GM18867 (cell line): ENCODE results near the gene TVP23A.

Source experiments
- ATAC-seq: cut with Tn5 transposase; IDR thresholded peaks from one replicate; pipeline ENCODE4 v1.9.1; 2021; ENCODE audit warnings: mild to moderate bottlenecking, moderate library complexity; ENCODE audit not compliant: unreplicated experiment

The TVP23A gene

DNA sequence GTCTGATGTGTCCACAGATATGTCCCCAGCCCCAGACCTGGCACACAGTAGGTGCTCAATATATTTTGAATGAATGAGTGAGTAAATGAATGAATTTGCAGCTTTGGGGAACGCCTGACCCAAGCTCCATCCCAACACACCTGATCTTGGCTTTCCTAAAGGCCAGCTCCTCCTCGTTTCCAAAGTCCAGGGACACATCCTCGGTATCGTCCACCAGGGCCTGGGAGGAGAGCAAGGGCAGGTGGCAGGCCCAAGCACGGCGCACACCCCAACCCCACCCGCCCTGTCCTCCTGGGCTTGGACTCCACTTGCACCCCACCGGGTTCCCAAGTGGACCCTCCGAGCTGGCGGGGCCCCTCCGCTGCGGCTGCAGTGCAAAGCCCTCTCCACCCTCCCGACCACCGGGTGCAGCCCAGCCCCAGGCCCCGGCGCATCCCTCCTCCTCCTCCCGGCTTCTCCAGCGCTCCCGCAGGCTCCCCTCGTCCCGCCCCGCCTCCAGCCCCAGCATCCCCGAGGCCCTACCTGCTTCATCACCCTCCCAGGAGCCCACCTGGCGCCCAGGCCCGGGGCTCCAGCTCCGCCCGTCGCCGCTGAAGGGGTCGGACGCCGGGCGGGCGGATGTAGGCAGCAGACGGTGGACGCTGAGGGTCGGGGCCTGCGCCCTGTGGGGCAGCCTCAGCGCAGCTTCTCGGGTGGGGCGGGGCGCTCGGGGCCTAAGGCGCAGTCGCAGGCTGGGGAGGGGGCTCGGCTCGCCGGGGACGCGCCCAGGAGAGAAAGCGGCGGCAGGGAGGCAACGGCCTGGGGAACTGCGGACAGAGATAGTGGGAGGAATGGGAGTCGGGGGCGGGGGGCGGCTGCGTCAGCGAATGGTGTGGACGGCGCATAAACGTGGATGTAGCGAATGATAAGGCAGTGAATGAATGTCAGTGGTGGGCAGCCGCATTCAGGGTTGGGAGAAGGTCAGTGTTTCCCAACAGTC, at the start of gene TVP23A:
TSS of gene TVP23A (minus strand) at position 832 of the 979 bp plus-strand sequence. CDS start at position 531, 301 bp downstream.
- ATAC-seq: no peak

DNA sequence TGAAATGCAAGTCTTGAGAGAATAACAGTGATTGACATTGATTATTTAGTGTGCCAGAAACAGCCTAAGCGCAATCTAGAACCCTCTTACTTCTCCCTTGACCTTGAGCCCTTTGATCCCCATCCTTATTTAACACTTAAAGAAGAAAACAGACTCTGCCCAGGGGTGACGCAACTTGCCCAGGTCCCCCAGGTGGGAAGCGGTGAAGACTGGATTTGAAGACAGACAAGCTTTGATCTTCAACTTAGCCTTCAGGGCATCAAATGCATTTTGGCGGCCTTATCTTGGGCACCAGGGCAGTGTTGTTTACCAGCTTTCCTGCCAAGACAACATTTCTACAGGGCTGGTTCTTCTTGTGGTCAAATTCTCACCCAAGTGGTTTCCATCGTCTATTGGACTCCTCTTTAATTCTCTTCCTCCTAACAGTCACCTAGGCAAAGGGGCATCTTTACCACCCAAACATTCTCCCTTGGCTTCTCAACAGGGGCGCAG, 49.6 kb upstream of the TVP23A start:
- ATAC-seq: no peak

DNA sequence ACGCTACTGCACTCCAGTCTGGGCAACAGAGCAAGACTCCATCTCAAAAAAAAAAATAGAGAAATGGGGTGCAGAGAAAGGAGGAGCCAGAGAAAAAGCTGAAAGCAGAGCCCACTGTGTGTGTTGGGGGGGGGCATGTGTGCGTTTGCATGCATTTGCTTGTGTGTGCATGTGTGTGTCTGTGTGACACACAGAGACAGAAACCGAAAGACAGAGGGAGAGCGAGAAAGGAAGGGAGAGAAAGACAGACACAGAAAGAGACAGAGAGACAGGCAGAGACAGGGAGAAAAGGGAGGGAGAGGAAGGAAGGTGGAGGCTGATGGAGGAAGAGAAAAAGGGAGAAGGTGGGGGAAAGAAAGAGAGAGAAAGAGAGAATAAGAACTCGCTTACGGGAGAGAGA, 48.6 kb upstream of the TVP23A start:
- no peak for ATAC-seq

GRCh38 chr16:10865991-10866966, 47.7 kb upstream of the TVP23A start:
- no peak for ATAC-seq

- ATAC-seq: no peak
These were observed 43.8 kb upstream of the TVP23A start for GRCh38 chr16:10862438-10862837.

DNA sequence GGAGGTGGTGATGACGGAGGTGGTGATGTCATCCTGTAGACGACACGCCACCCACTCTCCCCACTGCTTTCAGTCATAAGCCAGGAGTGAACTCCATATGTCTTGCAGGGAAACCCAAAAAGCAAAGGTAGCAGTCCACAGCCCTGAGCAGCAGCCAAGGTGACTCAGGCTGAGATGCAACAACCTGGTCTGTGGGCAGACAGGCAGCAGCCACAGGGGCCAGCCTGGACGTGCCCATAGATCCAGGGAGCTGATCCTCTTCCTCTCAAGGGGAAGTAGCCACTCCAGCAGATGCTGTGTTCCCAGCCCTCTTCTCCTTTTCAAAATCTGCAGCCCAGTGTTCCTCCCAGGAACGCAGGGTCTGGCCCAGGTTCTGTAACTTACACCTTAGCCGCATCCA, 41.1 kb upstream of the TVP23A start:
- no peak for ATAC-seq

- ATAC-seq: no peak
These were observed 40.4 kb upstream of the TVP23A start for GRCh38 chr16:10859020-10859419.

DNA sequence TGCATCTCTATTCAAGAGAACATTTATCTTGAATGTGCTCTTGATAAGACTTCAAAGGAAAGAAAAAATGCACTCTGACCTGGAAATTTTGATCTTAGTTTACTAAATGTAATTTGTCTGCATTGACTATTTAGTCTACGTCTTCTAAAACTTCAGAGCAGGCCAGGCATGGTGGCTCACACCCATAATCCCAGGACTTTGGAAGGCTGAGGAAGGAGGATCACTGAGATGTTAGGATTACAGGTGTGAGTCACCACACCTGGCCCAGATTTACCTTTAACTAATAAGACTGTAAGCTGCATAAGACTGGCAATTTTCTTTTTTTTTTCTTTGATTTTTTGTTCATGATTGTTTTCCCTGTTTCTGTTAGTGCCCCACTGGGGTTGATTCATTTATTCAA, 39.6 kb upstream of the TVP23A start:
- no peak for ATAC-seq

DNA sequence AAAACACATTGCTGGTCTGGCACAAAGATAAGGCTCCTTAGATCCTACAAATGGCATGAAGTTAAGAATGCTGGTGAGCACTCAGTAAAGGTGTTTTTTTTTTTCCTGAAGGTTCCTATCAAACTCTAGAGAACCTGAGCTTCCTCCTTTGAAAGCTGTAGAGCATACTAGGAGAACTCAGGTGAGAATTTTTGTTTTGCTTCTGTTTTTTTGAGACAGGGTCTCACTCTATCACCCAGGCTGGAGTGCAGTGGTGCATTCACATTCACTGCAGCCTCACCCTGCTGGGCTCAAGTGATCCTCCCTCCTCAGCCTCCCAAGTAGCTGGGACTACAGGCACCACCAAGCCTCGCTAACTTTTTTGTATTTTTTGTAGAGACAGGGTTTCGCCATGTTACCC, 37.4 kb upstream of the TVP23A start:
- no peak for ATAC-seq

GRCh38 chr16:10852948-10853347, 34.4 kb upstream of the TVP23A start:
- no peak for ATAC-seq

DNA sequence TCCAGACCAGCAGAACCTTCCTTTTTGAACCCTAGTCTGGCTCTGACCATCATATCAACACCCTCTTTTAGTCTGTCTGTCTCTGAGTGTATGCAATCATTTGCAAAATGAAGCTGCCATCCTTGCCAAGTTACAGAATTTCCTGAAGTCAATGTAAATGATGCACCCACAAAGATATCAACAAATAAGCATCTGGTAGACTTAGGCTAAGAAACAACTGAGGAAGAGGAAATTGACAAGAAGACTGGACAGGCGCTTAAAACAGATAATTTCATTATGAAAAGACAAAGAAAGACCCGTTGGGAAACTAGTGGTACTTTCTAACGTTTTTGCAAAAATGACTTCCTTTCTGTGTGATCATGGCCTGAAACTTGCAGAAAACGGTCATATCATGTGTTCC, 33.7 kb upstream of the TVP23A start:
- no peak for ATAC-seq

DNA sequence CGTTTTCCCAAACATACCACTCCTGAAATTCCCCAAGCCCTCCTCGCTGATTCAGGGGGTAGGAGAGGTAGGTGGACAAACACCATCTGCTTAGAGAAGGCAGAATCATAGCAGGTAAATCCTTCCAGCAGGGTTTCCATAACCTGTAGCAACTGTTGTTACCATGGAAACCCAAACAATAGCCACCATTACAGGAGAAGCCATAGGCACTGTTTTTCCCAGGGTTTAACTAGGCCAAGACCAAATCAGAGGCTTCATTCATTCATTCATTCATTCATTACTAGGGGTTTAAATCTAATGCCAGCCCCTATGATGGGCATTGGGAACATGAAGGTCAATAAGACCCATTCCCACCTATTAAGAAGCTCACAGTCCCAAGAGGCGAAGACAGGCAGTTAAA, 32.9 kb upstream of the TVP23A start:
- ATAC-seq: no peak

DNA sequence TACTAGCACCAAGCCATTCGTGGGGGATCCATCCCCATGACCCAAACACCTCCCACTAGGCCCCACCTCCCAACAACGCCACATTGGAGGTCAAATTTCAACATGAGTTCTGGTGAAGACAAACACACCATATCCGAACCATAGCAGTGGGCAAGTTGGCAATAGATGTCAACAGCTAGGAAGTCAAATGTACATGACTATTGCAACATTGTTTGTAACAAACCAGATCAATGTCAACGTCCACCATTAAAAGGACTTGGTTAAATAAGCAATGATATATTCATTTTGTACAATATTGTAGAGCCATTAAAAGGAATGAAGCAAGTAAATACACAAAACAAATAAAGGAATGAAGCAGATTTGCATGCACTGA, 31.9 kb upstream of the TVP23A start:
- ATAC-seq: no peak

DNA sequence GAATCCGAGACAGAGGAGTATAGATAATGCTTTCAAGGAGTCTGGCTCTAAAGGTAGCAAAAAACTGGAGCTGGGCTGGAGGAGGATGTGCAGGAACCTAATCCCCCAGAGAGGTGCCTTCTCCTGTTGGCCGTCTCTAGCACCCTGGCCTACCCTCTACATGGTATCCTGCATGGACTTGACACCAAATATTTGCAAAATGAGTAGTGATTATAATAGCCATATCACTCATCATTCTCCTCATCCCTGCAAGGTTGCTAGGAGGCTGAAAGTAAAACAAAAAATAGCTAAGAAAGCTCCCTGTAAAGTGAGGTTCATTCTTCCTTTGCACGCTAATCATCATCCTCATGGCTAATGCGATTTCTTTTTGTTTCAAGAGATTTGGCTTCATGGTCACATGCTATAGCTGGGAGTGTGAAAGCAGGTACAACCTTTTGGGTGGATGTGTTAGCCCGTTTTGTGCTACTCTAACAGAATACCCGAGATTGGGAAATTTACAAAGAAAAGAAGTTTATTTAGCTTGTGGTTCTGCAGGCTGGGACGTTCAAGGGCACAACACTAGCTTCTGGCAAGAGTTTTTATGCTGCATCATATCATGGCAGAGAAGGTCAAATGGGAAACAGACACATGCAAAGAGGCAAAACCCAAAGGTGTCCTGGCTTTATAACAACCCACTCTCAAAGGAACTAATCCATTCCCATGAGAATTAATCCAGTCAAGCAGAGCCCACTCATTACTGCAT, 31.3 kb upstream of the TVP23A start:
- ATAC-seq: no peak

GRCh38 chr16:10847176-10847575, 28.6 kb upstream of the TVP23A start:
- ATAC-seq: no peak

DNA sequence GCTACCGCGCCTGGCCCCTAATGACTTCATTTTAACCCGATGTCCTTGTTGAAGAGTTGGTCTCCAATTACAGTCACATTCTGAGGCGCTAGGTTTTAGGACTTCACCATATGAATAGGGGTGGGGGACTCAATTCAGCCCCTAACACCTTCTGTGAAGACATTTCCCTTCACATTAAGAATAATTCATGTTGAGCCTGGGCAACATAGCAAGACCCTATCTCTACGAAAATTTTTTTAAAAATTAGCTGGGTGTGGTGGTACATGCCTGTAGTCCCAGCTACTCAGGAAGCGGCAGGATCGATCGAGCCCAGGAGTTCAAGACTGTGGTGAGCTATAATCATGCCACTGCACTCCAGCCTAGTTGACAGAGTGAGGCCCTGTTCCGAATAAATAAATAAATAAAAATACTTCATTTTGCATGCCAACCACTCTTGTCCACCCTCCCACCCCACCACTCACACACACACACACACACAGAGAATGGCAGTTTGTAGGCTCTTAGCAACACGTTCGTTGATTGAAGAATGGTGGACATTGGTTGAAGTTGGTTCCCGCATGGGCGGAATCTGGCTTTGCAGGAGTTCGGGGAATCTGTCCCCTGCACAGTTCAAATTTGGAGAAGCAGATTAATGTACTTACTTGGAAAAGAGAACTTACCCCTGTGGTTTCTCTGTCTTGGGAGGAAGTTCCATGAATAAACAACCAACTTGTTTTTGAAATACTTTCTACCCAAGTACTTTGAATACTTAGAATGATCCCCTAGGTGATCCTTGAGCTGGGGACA, 27.8 kb upstream of the TVP23A start:
- no peak for ATAC-seq

DNA sequence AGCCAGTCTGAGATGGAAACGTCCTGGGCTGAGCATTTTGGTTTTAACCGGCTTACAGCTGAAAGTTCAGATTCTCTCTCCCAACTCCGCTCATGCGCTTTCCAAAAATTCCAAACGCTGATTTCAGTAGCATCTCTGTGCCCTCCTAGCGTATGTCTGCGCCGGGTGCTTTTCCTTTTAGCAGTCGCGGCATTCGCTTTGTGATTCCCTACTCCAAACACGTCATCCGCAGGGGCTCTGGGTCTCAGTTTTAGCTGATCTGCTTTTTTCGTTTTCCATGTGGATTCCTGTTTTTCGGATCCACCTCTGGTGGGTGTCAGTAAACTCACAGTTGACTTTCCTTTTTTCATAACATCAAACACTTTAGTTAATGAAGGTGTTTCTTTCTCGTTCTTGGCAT, 22.1 kb upstream of the TVP23A start:
- ATAC-seq: no peak

DNA sequence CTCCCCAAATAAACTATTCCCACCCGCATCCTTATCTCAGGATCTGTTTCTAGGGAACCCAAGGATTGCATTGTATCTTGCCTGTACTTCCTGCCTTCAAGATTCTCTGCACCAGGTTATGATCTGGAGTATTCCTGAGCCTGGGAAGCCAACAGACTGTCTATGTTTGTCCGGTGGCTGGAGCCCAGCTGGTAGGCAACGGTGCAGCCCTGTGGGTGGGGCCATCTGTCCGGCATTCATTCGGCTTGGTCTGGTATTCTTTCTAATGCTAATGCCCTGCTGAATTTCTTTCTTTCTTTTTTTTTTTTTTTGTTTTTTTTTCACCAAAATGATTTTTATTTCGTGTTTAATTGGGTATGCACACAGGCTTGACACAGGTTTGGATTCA, 20.7 kb upstream of the TVP23A start:
- ATAC-seq: no peak

DNA sequence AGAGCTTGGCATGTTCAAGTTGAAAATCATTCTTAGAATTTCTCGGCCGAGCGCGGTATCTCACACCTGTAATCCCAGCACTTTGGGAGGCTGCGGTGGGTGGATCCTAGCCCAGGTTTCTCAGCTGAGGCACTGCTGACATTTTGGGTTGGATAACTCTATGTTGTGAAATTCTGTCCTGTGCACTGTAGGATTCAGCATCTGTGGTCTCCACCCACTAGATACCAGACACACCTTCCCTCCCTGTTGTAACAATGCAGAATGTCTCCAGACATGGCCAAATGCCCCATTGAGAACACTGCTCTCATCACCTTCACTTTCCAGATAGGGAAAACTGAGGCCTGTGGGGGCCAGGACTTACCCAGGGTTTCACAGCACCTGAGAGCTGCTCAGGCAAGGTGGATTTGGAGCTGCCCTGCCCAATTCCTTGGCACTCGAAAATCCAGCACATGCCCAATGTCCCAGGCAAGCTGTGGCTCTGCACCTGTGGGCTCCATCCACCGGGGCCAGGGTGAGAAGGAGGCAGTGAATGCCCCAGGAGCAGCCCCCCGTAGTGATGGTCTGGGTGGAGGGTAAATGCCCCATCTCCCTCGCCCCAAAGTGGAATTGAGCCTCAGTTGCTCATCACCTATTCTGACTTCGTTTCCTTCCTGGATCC, 20.2 kb upstream of the TVP23A start:
- ATAC-seq: no peak
